HCT116 (cell line): ENCODE data around the gene SP3. TPM values are rescaled to one million over a fixed set of nuclear protein-coding genes. Genes with fewer than 3 reads are reported as not detected.

Experiments used
- ATAC-seq: fragments of 200-7000 bp; cut with Tn5 transposase; 2 replicates; pipeline ENCODE4 v1.9.1; 2020; ENCODE audit warnings: mild to moderate bottlenecking, moderate library complexity
- BruUV-seq: library from RNA; stranded (reverse); fragments of 400-500 nt; replicated peaks from 2 replicates; lab custom pipeline; 2021; lab: Mats Ljungman, UMichigan
- CTCF ChIA-PET: fragments of 300-600 bp; sonication (Branson Sonifier 250); formaldehyde crosslinking; loops from one replicate; lab custom pipeline; 2021; ENCODE audit warnings: antibody characterized with exemption; lab: Charles Lee
- POLR2A ChIA-PET: fragments of 300-600, 350-600 bp; sonication (Branson Sonifier 250); formaldehyde crosslinking; loops from one replicate; lab custom pipeline; 2021; ENCODE audit warnings: antibody characterized with exemption; lab: Charles Lee
- RAD21 ChIA-PET, 2 experiments: fragments of 300-600 bp; sonication (Branson Sonifier 250); formaldehyde crosslinking; loops; one replicate each; lab custom pipeline; 2023; ENCODE audit warnings: low total read pairs in 2 of 2; ENCODE audit not compliant: uncharacterized antibody in 2 of 2, unreplicated experiment in 2 of 2, low non-redundant PET in 1 of 2; lab: Charles Lee
- DNase-seq: peaks from one replicate; pipeline ENCODE4 v3.0.0-alpha.2; 2010; ENCODE audit warnings: low read depth, low spot score
- H2AFZ ChIP-seq: fragments of 200-600 bp; shearing (Covaris generic), sonication (generic); 2 replicates; pipeline ENCODE4 v1.6.1; 2017; ENCODE audit warnings: low read depth, mixed run types, mixed read lengths, antibody characterized with exemption, low read length; ENCODE audit not compliant: poor library complexity, severe bottlenecking
- H3K27ac ChIP-seq: 2 replicates; pipeline ENCODE4 v1.5.1; 2012; ENCODE audit warnings: low read depth, low read length
- H3K27me3 ChIP-seq: fragments of 200-600 bp; sonication (generic); 2 replicates; pipeline ENCODE4 v1.6.1; 2016; ENCODE audit warnings: mixed run types, low read length, mixed read lengths; ENCODE audit not compliant: insufficient read depth
- H3K36me3 ChIP-seq, 2 experiments: fragments of 200-500 bp in 1 of 2; fragments of 200-600 bp in 1 of 2; sonication (Bioruptor generic) in 1 of 2; sonication (generic) in 1 of 2; 2 replicates each; pipeline versions ENCODE4 v1.5.1 to v1.6.1; 2014 to 2016; ENCODE audit warnings: low read length in 2 of 2, inconsistent platforms in 1 of 2, mixed read lengths in 1 of 2, mixed run types in 1 of 2; ENCODE audit not compliant: insufficient read depth in 2 of 2, control insufficient read depth in 1 of 2
- H3K4me1 ChIP-seq, 2 experiments: fragments of 200-600 bp in 1 of 2; sonication (generic) in 1 of 2; 2 replicates each; pipeline versions ENCODE4 v1.5.1 to v1.6.1; 2012 to 2017; ENCODE audit warnings: low read length in 2 of 2, inconsistent platforms in 1 of 2, mild to moderate bottlenecking in 1 of 2, mixed read lengths in 1 of 2, mixed run types in 1 of 2, moderate library complexity in 1 of 2; ENCODE audit not compliant: insufficient read depth in 2 of 2, control insufficient read depth in 1 of 2
- H3K4me2 ChIP-seq: fragments of 200-600 bp; sonication (generic); 2 replicates; pipeline ENCODE4 v1.6.1; 2017; ENCODE audit warnings: mixed run types, low read length, mixed read lengths
- H3K4me3 ChIP-seq, 2 experiments: fragments of 200-600 bp in 1 of 2; sonication (generic) in 1 of 2; replicated peaks in 1 of 2; 2 replicates each; pipeline ENCODE4 v1.5.1; 2011 to 2016; ENCODE audit warnings: low read length in 2 of 2, control low read depth in 1 of 2, low read depth in 1 of 2, mild to moderate bottlenecking in 1 of 2, mixed read lengths in 1 of 2, mixed run types in 1 of 2
- H3K79me2 ChIP-seq: fragments of 200-600 bp; sonication (generic); 2 replicates; pipeline ENCODE4 v1.6.1; 2017; ENCODE audit warnings: mild to moderate bottlenecking, mixed run types, low read length, moderate library complexity, mixed read lengths; ENCODE audit not compliant: insufficient read depth
- H3K9ac ChIP-seq: fragments of 200-600 bp; sonication (generic); 2 replicates; pipeline ENCODE4 v1.6.1; 2016; ENCODE audit warnings: low read length, mixed read lengths
- H3K9me2 ChIP-seq: fragments of 200-600 bp; sonication (generic), shearing (Covaris generic); 2 replicates; pipeline ENCODE4 v1.6.1; 2017; ENCODE audit warnings: mixed run types, mild to moderate bottlenecking, moderate library complexity; ENCODE audit not compliant: insufficient read depth
- H3K9me3 ChIP-seq, 2 experiments: fragments of 200-500 bp in 1 of 2; fragments of 200-600 bp in 1 of 2; sonication (Bioruptor generic) in 1 of 2; sonication (generic) in 1 of 2; 2 replicates each; pipeline ENCODE4 v1.6.1; 2014 to 2017; ENCODE audit warnings: low read length in 2 of 2, mixed read lengths in 2 of 2, inconsistent platforms in 1 of 2, low read depth in 1 of 2, mild to moderate bottlenecking in 1 of 2, mixed run types in 1 of 2, moderate library complexity in 1 of 2; ENCODE audit not compliant: control insufficient read depth in 1 of 2, insufficient read depth in 1 of 2
- H4K20me1 ChIP-seq: fragments of 200-600 bp; sonication (generic), shearing (Covaris generic); 2 replicates; pipeline ENCODE4 v1.6.1; 2017; ENCODE audit warnings: mixed run types, mild to moderate bottlenecking, moderate library complexity; ENCODE audit not compliant: insufficient read depth
- CBX3 ChIP-seq: IDR thresholded peaks from 2 replicates; pipeline ENCODE4 v1.6.1; 2012; ENCODE audit warnings: low read depth
- ELF1 ChIP-seq: IDR thresholded peaks from 2 replicates; pipeline ENCODE4 v1.6.1; 2012; ENCODE audit warnings: low read depth, borderline replicate concordance
- EZH2 ChIP-seq: fragments of 200-600 bp; sonication (generic); IDR thresholded peaks from 2 replicates; pipeline ENCODE4 v1.6.1; 2017; ENCODE audit warnings: antibody characterized with exemption, mixed run types
- EZH2phosphoT487 ChIP-seq: fragments of 200-600 bp; IDR thresholded peaks from 2 replicates; pipeline ENCODE4 v1.6.1; 2018; ENCODE audit warnings: antibody characterized with exemption, borderline replicate concordance
- FOSL1 ChIP-seq: IDR thresholded peaks from 2 replicates; pipeline ENCODE4 v1.6.1; 2012; ENCODE audit warnings: low read depth
- JUND ChIP-seq: IDR thresholded peaks from 2 replicates; pipeline ENCODE4 v1.6.1; 2012
- RAD21 ChIP-seq: IDR thresholded peaks from 2 replicates; pipeline ENCODE4 v1.6.1; 2012; ENCODE audit warnings: low read depth, mild to moderate bottlenecking
- SRF ChIP-seq: IDR thresholded peaks from 2 replicates; pipeline ENCODE4 v1.6.1; 2012; ENCODE audit warnings: low read depth
- TCF7L2 ChIP-seq: IDR thresholded peaks from 2 replicates; pipeline ENCODE4 v1.7.0; 2011; ENCODE audit warnings: borderline replicate concordance, inconsistent platforms; ENCODE audit not compliant: insufficient read depth, insufficient read length; ENCODE audit errors: extremely low read depth
- ZBTB33 ChIP-seq: IDR thresholded peaks from 2 replicates; pipeline ENCODE4 v1.6.1; 2011; ENCODE audit warnings: mild to moderate bottlenecking, low read length, moderate library complexity; ENCODE audit not compliant: insufficient replicate concordance; ENCODE audit errors: extremely low read depth
- ZFX ChIP-seq: fragments of 450-650 bp; IDR thresholded peaks from 2 replicates; pipeline ENCODE4 v1.6.1; 2017
- intact Hi-C: fragments of 100-400 bp; cut with micrococcal nuclease; formaldehyde crosslinking; loops from 2 replicates; pipeline ENCODE4 v1.10.0; 2022
- total RNA-seq: library from RNA; stranded (reverse); gene quantifications from one replicate; pipeline ENCODE4 v1.2.1, GENCODE V29; 2021; ENCODE audit not compliant: unreplicated experiment
- TF ChIP-seq, protein P1 (sequence below), 3 experiments: fragments of 200-600 bp in 1 of 3; sonication (generic) in 1 of 3; IDR thresholded peaks in 2 of 3; conservative IDR thresholded peaks in 1 of 3; 2 replicates each; pipeline ENCODE4 v1.5.1; 2012 to 2017; ENCODE audit warnings: low read depth in 2 of 3, low read length in 2 of 3, antibody characterized with exemption in 1 of 3, borderline replicate concordance in 1 of 3, control low read depth in 1 of 3, mild to moderate bottlenecking in 1 of 3, mixed read lengths in 1 of 3, mixed run types in 1 of 3, moderate library complexity in 1 of 3; ENCODE audit not compliant: insufficient read depth in 1 of 3

The SP3 gene
- total RNA-seq, 1 experiment from 2014 or later = 98.0 TPM

DNA sequence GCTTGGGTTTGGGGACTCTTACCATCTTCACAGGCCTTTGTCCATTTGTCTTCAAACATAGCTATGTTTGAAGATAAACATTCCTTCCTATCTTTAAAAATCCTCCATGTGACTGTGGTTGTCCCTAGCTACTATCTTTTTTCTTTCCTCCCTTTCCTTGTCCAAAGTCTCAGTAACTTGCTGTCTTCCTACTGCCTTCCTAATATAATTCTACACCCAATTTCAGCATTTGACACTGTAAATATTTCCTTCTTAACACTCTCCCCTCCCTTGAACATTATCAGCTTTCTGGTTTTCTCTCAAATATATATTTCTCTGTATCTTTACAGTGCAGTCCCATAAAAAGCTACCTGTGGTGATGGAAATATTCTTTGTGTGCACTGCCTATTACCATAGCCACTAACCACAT is 5.3 kb upstream of the SP3 start:
- H3K79me2 ChIP-seq = peaks cover 13% of the 10 kb centered on the region
- TF ChIP-seq RAD21 = no peak
- TF ChIP-seq CBX3 = no peak
- no peak for TF ChIP-seq EZH2phosphoT487
- TF ChIP-seq FOSL1 = no peak
- TF ChIP-seq TCF7L2 = no peak
- TF ChIP-seq, protein P1, sequence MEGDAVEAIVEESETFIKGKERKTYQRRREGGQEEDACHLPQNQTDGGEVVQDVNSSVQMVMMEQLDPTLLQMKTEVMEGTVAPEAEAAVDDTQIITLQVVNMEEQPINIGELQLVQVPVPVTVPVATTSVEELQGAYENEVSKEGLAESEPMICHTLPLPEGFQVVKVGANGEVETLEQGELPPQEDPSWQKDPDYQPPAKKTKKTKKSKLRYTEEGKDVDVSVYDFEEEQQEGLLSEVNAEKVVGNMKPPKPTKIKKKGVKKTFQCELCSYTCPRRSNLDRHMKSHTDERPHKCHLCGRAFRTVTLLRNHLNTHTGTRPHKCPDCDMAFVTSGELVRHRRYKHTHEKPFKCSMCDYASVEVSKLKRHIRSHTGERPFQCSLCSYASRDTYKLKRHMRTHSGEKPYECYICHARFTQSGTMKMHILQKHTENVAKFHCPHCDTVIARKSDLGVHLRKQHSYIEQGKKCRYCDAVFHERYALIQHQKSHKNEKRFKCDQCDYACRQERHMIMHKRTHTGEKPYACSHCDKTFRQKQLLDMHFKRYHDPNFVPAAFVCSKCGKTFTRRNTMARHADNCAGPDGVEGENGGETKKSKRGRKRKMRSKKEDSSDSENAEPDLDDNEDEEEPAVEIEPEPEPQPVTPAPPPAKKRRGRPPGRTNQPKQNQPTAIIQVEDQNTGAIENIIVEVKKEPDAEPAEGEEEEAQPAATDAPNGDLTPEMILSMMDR (IDR thresholded peaks at IDR 0.05 in 2 of 3, conservative IDR thresholded peaks at IDR 0.05 in 1 of 3; ENCODE audit: borderline replicate concordance in 1 of 3, insufficient read depth in 1 of 3, low read depth in 2 of 3, low read length in 2 of 3) = no peak
- no peak for TF ChIP-seq ELF1
- no peak for TF ChIP-seq ZFX
- TF ChIP-seq EZH2 = no peak
- no peak for TF ChIP-seq ZBTB33
- no peak for TF ChIP-seq JUND
- TF ChIP-seq SRF = no peak
- TF ChIP-seq, all 23 proteins: peak for 0
- H3K27me3 ChIP-seq = no peaks in the 10 kb centered on the region
- POLR2A ChIA-PET = no interaction called here
- no peak overlapping the region for H3K9ac ChIP-seq
- H3K4me2 ChIP-seq = no peak overlapping the region
- H3K27ac ChIP-seq = no peak overlapping the region
- no peaks in the 10 kb centered on the region for H3K36me3 ChIP-seq
- DNase-seq (no peak), ATAC-seq (no peak)
- H3K9me3 ChIP-seq = no peaks in the 10 kb centered on the region
- intact Hi-C loops = no loop called here
- H3K4me3 ChIP-seq = no peak overlapping the region
- H3K9me2 ChIP-seq = no peaks in the 10 kb centered on the region
- H2AFZ ChIP-seq = no peak overlapping the region
- no peaks in the 10 kb centered on the region for H4K20me1 ChIP-seq
- CTCF ChIA-PET = no interaction called here
- RAD21 ChIA-PET = no interaction called here
- peaks cover 19 to 34% of the 10 kb centered on the region in 2 experiments for H3K4me1 ChIP-seq
- no TSS peak for BruUV-seq
